ENCODE results near the gene CSNK2B.
A peak's percentile ranks its signal among the peaks of the same experiment; 100 is the strongest.

Gene CSNK2B

GRCh38 chr6:31665501-31666336 lies at the start of gene CSNK2B:
CSNK2B (plus strand) TSS chr6:31666080; CDS start chr6:31666832, 752 bp downstream.
- peak; percentile 90 for DNase-seq (ENCODE audit: low spot score)

GRCh38 chr6:31617010-31617409 lies 48.9 kb upstream of the CSNK2B start:
- FAIRE-seq (no peak), DNase-seq (ENCODE audit: low spot score) (no peak)

More at GRCh38 chr6:31665501-31666336, at the start of gene CSNK2B:
- FAIRE-seq = peak; percentile 52

- FAIRE-seq (peak; percentile 89), DNase-seq (ENCODE audit: low spot score) (peak; percentile 97)
Measured at GRCh38 chr6:31619805-31620585, 45.9 kb upstream of the CSNK2B start.

GRCh38 chr6:31620586-31621319 lies 45.1 kb upstream of the CSNK2B start, which contains the start of gene PRRC2A:
PRRC2A (plus strand) TSS chr6:31620715; CDS start chr6:31622790, 2,075 bp downstream.
- DNase-seq (ENCODE audit: low spot score) (peak; percentile 42), FAIRE-seq (no peak)

- no peak for DNase-seq (ENCODE audit: low spot score)
Measured at GRCh38 chr6:31621320-31621939, 44.5 kb upstream of the CSNK2B start.

GRCh38 chr6:31621991-31622390 lies 43.9 kb upstream of the CSNK2B start:
- no peak for FAIRE-seq

More at GRCh38 chr6:31621320-31621939, 44.5 kb upstream of the CSNK2B start:
- FAIRE-seq = no peak

GRCh38 chr6:31622684-31623091 lies 43.2 kb upstream of the CSNK2B start:
- DNase-seq (ENCODE audit: low spot score) (no peak), FAIRE-seq (no peak)

More at GRCh38 chr6:31621991-31622390, 43.9 kb upstream of the CSNK2B start:
- no peak for DNase-seq (ENCODE audit: low spot score)

- FAIRE-seq (no peak), DNase-seq (ENCODE audit: low spot score) (no peak)
Measured at GRCh38 chr6:31624070-31624469, 41.8 kb upstream of the CSNK2B start.

GRCh38 chr6:31626952-31627351 lies 38.9 kb upstream of the CSNK2B start:
- FAIRE-seq (no peak), DNase-seq (ENCODE audit: low spot score) (no peak)

- DNase-seq (ENCODE audit: low spot score) = no peak
- FAIRE-seq = no peak
Measured at GRCh38 chr6:31627690-31628287, 38.1 kb upstream of the CSNK2B start.

- no peak for DNase-seq (ENCODE audit: low spot score)
- no peak for FAIRE-seq
Measured at GRCh38 chr6:31629014-31629413, 36.9 kb upstream of the CSNK2B start.

- FAIRE-seq (no peak), DNase-seq (ENCODE audit: low spot score) (no peak)
Measured at GRCh38 chr6:31630177-31630934, 35.5 kb upstream of the CSNK2B start.

GRCh38 chr6:31631209-31631608 lies 34.7 kb upstream of the CSNK2B start:
- no peak for FAIRE-seq
- DNase-seq (ENCODE audit: low spot score) = no peak

- DNase-seq (ENCODE audit: low spot score) = no peak
- FAIRE-seq = no peak
Measured at GRCh38 chr6:31631681-31632278, 34.1 kb upstream of the CSNK2B start.

GRCh38 chr6:31632279-31632946 lies 33.5 kb upstream of the CSNK2B start:
- FAIRE-seq = no peak
- DNase-seq (ENCODE audit: low spot score) = no peak

GRCh38 chr6:31633447-31633846 lies 32.4 kb upstream of the CSNK2B start:
- DNase-seq (ENCODE audit: low spot score) (no peak), FAIRE-seq (no peak)

GRCh38 chr6:31634131-31634530 lies 31.7 kb upstream of the CSNK2B start:
- FAIRE-seq = no peak

GRCh38 chr6:31634969-31635575 lies 30.8 kb upstream of the CSNK2B start:
- no peak for FAIRE-seq
- DNase-seq (ENCODE audit: low spot score) = no peak

More at GRCh38 chr6:31634131-31634530, 31.7 kb upstream of the CSNK2B start:
- no peak for DNase-seq (ENCODE audit: low spot score)
